Putamen (tissue), 1 donor: Measurements from ENCODE around the gene CLASP1.
"Not testable (repeated sequence)": the region's sequence is repeated elsewhere in the genome, so short reads cannot be mapped to it uniquely, and the experiment has no call there.

ENCODE experiments used
- DNase-seq: peaks from one replicate; pipeline ENCODE4 v3.0.0-alpha.2; 2016; ENCODE audit warnings: low spot score

Gene CLASP1

GRCh38 chr2:121348128-121348740, 301.0 kb downstream of the CLASP1 start:
- DNase-seq: no peak

- DNase-seq: no peak
These were observed 302.4 kb downstream of the CLASP1 start for GRCh38 chr2:121346859-121347258.

- no peak for DNase-seq
These were observed 302.9 kb downstream of the CLASP1 start for GRCh38 chr2:121346407-121346806.

- DNase-seq: no peak
These were observed 303.4 kb downstream of the CLASP1 start for GRCh38 chr2:121345887-121346286.

- DNase-seq: no peak
These were observed 304.2 kb downstream of the CLASP1 start for GRCh38 chr2:121345101-121345500.

GRCh38 chr2:121343828-121344399, 305.3 kb downstream of the CLASP1 start:
- DNase-seq: not testable (repeated sequence)

GRCh38 chr2:121343191-121343590, 306.1 kb downstream of the CLASP1 start:
- no peak for DNase-seq

- DNase-seq: no peak
These were observed 306.5 kb downstream of the CLASP1 start for GRCh38 chr2:121342751-121343150.

- DNase-seq: no peak
These were observed 308.3 kb downstream of the CLASP1 start for GRCh38 chr2:121340926-121341325.

GRCh38 chr2:121338281-121338680, 311.0 kb downstream of the CLASP1 start:
- no peak for DNase-seq

GRCh38 chr2:121336528-121337294, 312.6 kb downstream of the CLASP1 start:
- no peak for DNase-seq

GRCh38 chr2:121335294-121336290, 313.7 kb downstream of the CLASP1 start:
- no peak for DNase-seq

- no peak for DNase-seq
These were observed 314.5 kb downstream of the CLASP1 start for GRCh38 chr2:121334581-121335293.

- DNase-seq: no peak
These were observed 315.3 kb downstream of the CLASP1 start for GRCh38 chr2:121333834-121334558.

- DNase-seq: no peak
These were observed 316.0 kb downstream of the CLASP1 start for GRCh38 chr2:121333231-121333630.

GRCh38 chr2:121331324-121331723, 317.9 kb downstream of the CLASP1 start:
- DNase-seq: not testable (repeated sequence)

GRCh38 chr2:121330921-121331320, 318.3 kb downstream of the CLASP1 start:
- no peak for DNase-seq

- DNase-seq: no peak
These were observed 319.5 kb downstream of the CLASP1 start for GRCh38 chr2:121329786-121330185.

GRCh38 chr2:121326628-121327027, 322.6 kb downstream of the CLASP1 start:
- no peak for DNase-seq

GRCh38 chr2:121324601-121325000, 324.7 kb downstream of the CLASP1 start:
- no peak for DNase-seq

- no peak for DNase-seq
These were observed 327.8 kb downstream of the CLASP1 start for GRCh38 chr2:121321476-121321875.
